ENCODE results near the gene PNLIPRP1. TPM values are rescaled to one million over a fixed set of nuclear protein-coding genes. Genes with fewer than 3 reads are reported as not detected.

Gene PNLIPRP1
- total RNA-seq, 1 experiment from 2014 or later = not detected

GRCh38 chr10:116548301-116548700 lies 42.5 kb upstream of the PNLIPRP1 start:
- intact Hi-C loops (cut with micrococcal nuclease; ENCODE audit: unreplicated experiment) = no loop called here
- Mint-ChIP-seq H3K4me1 (ENCODE audit: low read depth, unreplicated experiment) (no peaks in the 10 kb centered on the region), H3K27me3 (ENCODE audit: unreplicated experiment) (peaks cover 17% of the 10 kb centered on the region), H3K27ac (ENCODE audit: unreplicated experiment) (no peak overlapping the region), H3K9me3 (ENCODE audit: low read depth, unreplicated experiment) (no peaks in the 10 kb centered on the region), H3K4me3 (ENCODE audit: low read depth, unreplicated experiment) (no peak overlapping the region), H3K36me3 (ENCODE audit: insufficient read depth, unreplicated experiment) (no peaks in the 10 kb centered on the region)
- TF ChIP-seq CTCF (IDR thresholded peaks at IDR 0.05; ENCODE audit: unreplicated experiment) = no peak
- CTCF ChIA-PET = interaction anchor here (0.7 kb wide), 1 partner anchor 14 kb away, joined by 5 read pairs; no protein-coding TSS in a partner anchor
- DNase-seq = no peak
- BruUV-seq (replicated peaks) = no TSS peak

GRCh38 chr10:116553378-116553980 lies 37.3 kb upstream of the PNLIPRP1 start:
- CTCF ChIA-PET = no interaction called here
- Mint-ChIP-seq H3K4me1 (ENCODE audit: low read depth, unreplicated experiment) (no peaks in the 10 kb centered on the region), H3K27me3 (ENCODE audit: unreplicated experiment) (no peaks in the 10 kb centered on the region), H3K27ac (ENCODE audit: unreplicated experiment) (no peak overlapping the region), H3K9me3 (ENCODE audit: low read depth, unreplicated experiment) (no peaks in the 10 kb centered on the region), H3K4me3 (ENCODE audit: low read depth, unreplicated experiment) (no peak overlapping the region), H3K36me3 (ENCODE audit: insufficient read depth, unreplicated experiment) (no peaks in the 10 kb centered on the region)
- intact Hi-C loops (cut with micrococcal nuclease; ENCODE audit: unreplicated experiment) = no loop called here
- no peak for TF ChIP-seq CTCF (IDR thresholded peaks at IDR 0.05; ENCODE audit: unreplicated experiment)
- BruUV-seq (replicated peaks) = no TSS peak
- no peak for DNase-seq

- TF ChIP-seq CTCF (IDR thresholded peaks at IDR 0.05; ENCODE audit: unreplicated experiment) = no peak
- no peaks in the 10 kb centered on the region for H3K4me1 Mint-ChIP-seq (ENCODE audit: low read depth, unreplicated experiment)
- no peak overlapping the region for H3K4me3 Mint-ChIP-seq (ENCODE audit: low read depth, unreplicated experiment)
- intact Hi-C loops (cut with micrococcal nuclease; ENCODE audit: unreplicated experiment) = no loop called here
- H3K27ac Mint-ChIP-seq (ENCODE audit: unreplicated experiment) = no peak overlapping the region
- no peaks in the 10 kb centered on the region for H3K36me3 Mint-ChIP-seq (ENCODE audit: insufficient read depth, unreplicated experiment)
- no peaks in the 10 kb centered on the region for H3K9me3 Mint-ChIP-seq (ENCODE audit: low read depth, unreplicated experiment)
- BruUV-seq (replicated peaks) = no TSS peak
- DNase-seq = no peak
- CTCF ChIA-PET = no interaction called here
- no peaks in the 10 kb centered on the region for H3K27me3 Mint-ChIP-seq (ENCODE audit: unreplicated experiment)
These were observed 36.1 kb upstream of the PNLIPRP1 start for GRCh38 chr10:116554628-116555027.

- Mint-ChIP-seq H3K4me1 (ENCODE audit: low read depth, unreplicated experiment) (no peaks in the 10 kb centered on the region), H3K36me3 (ENCODE audit: insufficient read depth, unreplicated experiment) (no peaks in the 10 kb centered on the region), H3K9me3 (ENCODE audit: low read depth, unreplicated experiment) (no peaks in the 10 kb centered on the region), H3K4me3 (ENCODE audit: low read depth, unreplicated experiment) (no peak overlapping the region), H3K27ac (ENCODE audit: unreplicated experiment) (no peak overlapping the region), H3K27me3 (ENCODE audit: unreplicated experiment) (no peaks in the 10 kb centered on the region)
- CTCF ChIA-PET = no interaction called here
- no peak for TF ChIP-seq CTCF (IDR thresholded peaks at IDR 0.05; ENCODE audit: unreplicated experiment)
- intact Hi-C loops (cut with micrococcal nuclease; ENCODE audit: unreplicated experiment) = no loop called here
- no TSS peak for BruUV-seq (replicated peaks)
- no peak for DNase-seq
These were observed 34.9 kb upstream of the PNLIPRP1 start for GRCh38 chr10:116555880-116556279.

Measured in Calu3 (cell line).